Measurements from ENCODE around the gene PAH. TPM values are rescaled to one million over a fixed set of nuclear protein-coding genes. Genes with fewer than 3 reads are reported as not detected.
"Not testable (repeated sequence)": the region's sequence is repeated elsewhere in the genome, so short reads cannot be mapped to it uniquely, and the experiment has no call there.

The PAH gene
- total and polyA plus RNA-seq, 9 donors: 0.22 to 8.4 (median 2.4) TPM; not detected in 5

- no peaks in the 10 kb centered on the region for H3K9me3 ChIP-seq (replicated peaks; ENCODE audit: control insufficient read depth, low read depth, low read length)
- H3K4me1 ChIP-seq (ENCODE audit: control insufficient read depth, insufficient read depth, low read length): no peaks in the 10 kb centered on the region
- H3K36me3 ChIP-seq (ENCODE audit: control insufficient read depth, insufficient read depth, low read length): no peaks in the 10 kb centered on the region
- no peak overlapping the region for H3K4me3 ChIP-seq (ENCODE audit: low read length)
- H3K27me3 ChIP-seq (ENCODE audit: control insufficient read depth, insufficient read depth, low read length): no peaks in the 10 kb centered on the region
- peak; percentile 38 for DNase-seq
- 35% methylated on average over 2 of the region's 10 CpGs for WGBS (ENCODE audit: insufficient coverage)
- no peak overlapping the region for H3K27ac ChIP-seq (ENCODE audit: low read length)
These were observed 83.2 kb downstream of the PAH start for GRCh38 chr12:102833687-102834441.

GRCh38 chr12:102832826-102833225 lies 84.2 kb downstream of the PAH start:
- not testable (repeated sequence) for H3K4me3 ChIP-seq (ENCODE audit: low read length); H3K36me3 ChIP-seq (ENCODE audit: control insufficient read depth, insufficient read depth, low read length); H3K27me3 ChIP-seq (ENCODE audit: control insufficient read depth, insufficient read depth, low read length); H3K4me1 ChIP-seq (ENCODE audit: control insufficient read depth, insufficient read depth, low read length); H3K9me3 ChIP-seq (replicated peaks; ENCODE audit: control insufficient read depth, low read depth, low read length); DNase-seq; H3K27ac ChIP-seq (ENCODE audit: low read length)
- WGBS (ENCODE audit: insufficient coverage): 93% methylated on average over 8 of the region's 24 CpGs

GRCh38 chr12:102824218-102824835 lies 92.7 kb downstream of the PAH start:
- H3K27me3 ChIP-seq (ENCODE audit: control insufficient read depth, insufficient read depth, low read length): peaks cover 5% of the 10 kb centered on the region
- WGBS (ENCODE audit: insufficient coverage): 1% methylated on average over 29 of the region's 36 CpGs
- no peaks in the 10 kb centered on the region for H3K9me3 ChIP-seq (replicated peaks; ENCODE audit: control insufficient read depth, low read depth, low read length)
- DNase-seq: peak; percentile 66
- H3K27ac ChIP-seq (ENCODE audit: low read length): no peak overlapping the region
- H3K4me3 ChIP-seq (ENCODE audit: low read length): no peak overlapping the region
- peaks cover 5% of the 10 kb centered on the region for H3K4me1 ChIP-seq (ENCODE audit: control insufficient read depth, insufficient read depth, low read length)
- H3K36me3 ChIP-seq (ENCODE audit: control insufficient read depth, insufficient read depth, low read length): no peaks in the 10 kb centered on the region

- no peak overlapping the region for H3K4me3 ChIP-seq (ENCODE audit: low read length)
- H3K9me3 ChIP-seq (replicated peaks; ENCODE audit: control insufficient read depth, low read depth, low read length): no peaks in the 10 kb centered on the region
- no peak overlapping the region for H3K27ac ChIP-seq (ENCODE audit: low read length)
- DNase-seq: no peak
- H3K36me3 ChIP-seq (ENCODE audit: control insufficient read depth, insufficient read depth, low read length): no peaks in the 10 kb centered on the region
- H3K27me3 ChIP-seq (ENCODE audit: control insufficient read depth, insufficient read depth, low read length): peaks cover 5% of the 10 kb centered on the region
- H3K4me1 ChIP-seq (ENCODE audit: control insufficient read depth, insufficient read depth, low read length): peaks cover 5% of the 10 kb centered on the region
- WGBS (ENCODE audit: insufficient coverage): 100% methylated on average over 1 of the region's 5 CpGs
These were observed 95.9 kb downstream of the PAH start for GRCh38 chr12:102821149-102821548.

GRCh38 chr12:102816816-102817434 lies 100.1 kb downstream of the PAH start:
- no CpG with 5 or more reads among the region's 5 CpGs for WGBS (ENCODE audit: insufficient coverage)
- H3K4me3 ChIP-seq (ENCODE audit: low read length): no peak overlapping the region
- H3K27me3 ChIP-seq (ENCODE audit: control insufficient read depth, insufficient read depth, low read length): peaks cover 2% of the 10 kb centered on the region
- no peaks in the 10 kb centered on the region for H3K9me3 ChIP-seq (replicated peaks; ENCODE audit: control insufficient read depth, low read depth, low read length)
- DNase-seq: peak; percentile 42
- no peak overlapping the region for H3K27ac ChIP-seq (ENCODE audit: low read length)
- H3K4me1 ChIP-seq (ENCODE audit: control insufficient read depth, insufficient read depth, low read length): no peaks in the 10 kb centered on the region
- no peaks in the 10 kb centered on the region for H3K36me3 ChIP-seq (ENCODE audit: control insufficient read depth, insufficient read depth, low read length)

GRCh38 chr12:102814691-102815367 lies 102.2 kb downstream of the PAH start:
- Histone ChIP-seq H3K4me3 (ENCODE audit: low read length) (no peak overlapping the region), H3K27me3 (ENCODE audit: control insufficient read depth, insufficient read depth, low read length) (peaks cover 2% of the 10 kb centered on the region), H3K27ac (ENCODE audit: low read length) (no peak overlapping the region), H3K36me3 (ENCODE audit: control insufficient read depth, insufficient read depth, low read length) (no peaks in the 10 kb centered on the region), H3K9me3 (replicated peaks; ENCODE audit: control insufficient read depth, low read depth, low read length) (no peaks in the 10 kb centered on the region), H3K4me1 (ENCODE audit: control insufficient read depth, insufficient read depth, low read length) (no peaks in the 10 kb centered on the region)
- no peak for DNase-seq
- no CpG with 5 or more reads among the region's 2 CpGs for WGBS (ENCODE audit: insufficient coverage)

GRCh38 chr12:102812344-102812743 lies 104.7 kb downstream of the PAH start:
- DNase-seq: no peak
- no CpG with 5 or more reads among the region's 8 CpGs for WGBS (ENCODE audit: insufficient coverage)
- H3K36me3 ChIP-seq (ENCODE audit: control insufficient read depth, insufficient read depth, low read length): no peaks in the 10 kb centered on the region
- peaks cover 2% of the 10 kb centered on the region for H3K27me3 ChIP-seq (ENCODE audit: control insufficient read depth, insufficient read depth, low read length)
- H3K27ac ChIP-seq (ENCODE audit: low read length): no peak overlapping the region
- no peaks in the 10 kb centered on the region for H3K4me1 ChIP-seq (ENCODE audit: control insufficient read depth, insufficient read depth, low read length)
- no peak overlapping the region for H3K4me3 ChIP-seq (ENCODE audit: low read length)
- H3K9me3 ChIP-seq (replicated peaks; ENCODE audit: control insufficient read depth, low read depth, low read length): no peaks in the 10 kb centered on the region

GRCh38 chr12:102811110-102811737 lies 105.8 kb downstream of the PAH start:
- H3K36me3 ChIP-seq (ENCODE audit: control insufficient read depth, insufficient read depth, low read length): no peaks in the 10 kb centered on the region
- no peak overlapping the region for H3K4me3 ChIP-seq (ENCODE audit: low read length)
- DNase-seq: peak; percentile 43
- WGBS (ENCODE audit: insufficient coverage): 71% methylated on average over 1 of the region's 6 CpGs
- peaks cover 2% of the 10 kb centered on the region for H3K27me3 ChIP-seq (ENCODE audit: control insufficient read depth, insufficient read depth, low read length)
- H3K4me1 ChIP-seq (ENCODE audit: control insufficient read depth, insufficient read depth, low read length): no peaks in the 10 kb centered on the region
- no peak overlapping the region for H3K27ac ChIP-seq (ENCODE audit: low read length)
- H3K9me3 ChIP-seq (replicated peaks; ENCODE audit: control insufficient read depth, low read depth, low read length): no peaks in the 10 kb centered on the region

GRCh38 chr12:102808412-102808811 lies 108.6 kb downstream of the PAH start:
- Histone ChIP-seq H3K36me3 (ENCODE audit: control insufficient read depth, insufficient read depth, low read length) (no peaks in the 10 kb centered on the region), H3K27me3 (ENCODE audit: control insufficient read depth, insufficient read depth, low read length) (peaks cover 2% of the 10 kb centered on the region), H3K4me3 (ENCODE audit: low read length) (no peak overlapping the region), H3K4me1 (ENCODE audit: control insufficient read depth, insufficient read depth, low read length) (no peaks in the 10 kb centered on the region), H3K27ac (ENCODE audit: low read length) (no peak overlapping the region), H3K9me3 (replicated peaks; ENCODE audit: control insufficient read depth, low read depth, low read length) (no peaks in the 10 kb centered on the region)
- 100% methylated on average over 2 of the region's 3 CpGs for WGBS (ENCODE audit: insufficient coverage)
- no peak for DNase-seq

- no CpG with 5 or more reads among the region's 2 CpGs for WGBS (ENCODE audit: insufficient coverage)
- no peaks in the 10 kb centered on the region for H3K4me1 ChIP-seq (ENCODE audit: control insufficient read depth, insufficient read depth, low read length)
- DNase-seq: peak; percentile 11
- H3K9me3 ChIP-seq (replicated peaks; ENCODE audit: control insufficient read depth, low read depth, low read length): no peaks in the 10 kb centered on the region
- H3K4me3 ChIP-seq (ENCODE audit: low read length): no peak overlapping the region
- H3K27ac ChIP-seq (ENCODE audit: low read length): no peak overlapping the region
- no peaks in the 10 kb centered on the region for H3K36me3 ChIP-seq (ENCODE audit: control insufficient read depth, insufficient read depth, low read length)
- H3K27me3 ChIP-seq (ENCODE audit: control insufficient read depth, insufficient read depth, low read length): no peaks in the 10 kb centered on the region
These were observed 110.5 kb downstream of the PAH start for GRCh38 chr12:102806592-102806991.
